Nephron (organoid): ENCODE measurements around the gene MCEMP1.

Experiments used
- H3K27ac Mint-ChIP-seq, 3 experiments: 2 replicates each; pipeline ENCODE4 v1.8.0; 2020; ENCODE audit warnings: mixed read lengths in 3 of 3, mild to moderate bottlenecking in 2 of 3, moderate library complexity in 1 of 3
- H3K27me3 Mint-ChIP-seq: 2 replicates; pipeline ENCODE4 v1.8.0; 2021; ENCODE audit warnings: low read depth, mild to moderate bottlenecking, moderate library complexity, mixed read lengths
- H3K36me3 Mint-ChIP-seq: 2 replicates; pipeline ENCODE4 v1.8.0; 2020; ENCODE audit warnings: low read depth, mixed read lengths
- H3K4me1 Mint-ChIP-seq: 2 replicates; pipeline ENCODE4 v1.8.0; 2020; ENCODE audit warnings: mixed read lengths
- H3K4me3 Mint-ChIP-seq, 3 experiments: 2 replicates each; pipeline ENCODE4 v1.8.0; 2020; ENCODE audit warnings: mild to moderate bottlenecking in 3 of 3, mixed read lengths in 3 of 3, moderate library complexity in 2 of 3
- H3K9me3 Mint-ChIP-seq: 2 replicates; pipeline ENCODE4 v1.8.0; 2020; ENCODE audit warnings: mixed read lengths
- TF ChIP-seq, protein P1 (sequence below), 3 experiments: fragments of 200-600 bp; sonication (generic); IDR thresholded peaks; one replicate each; pipeline ENCODE4 v1.5.0; 2021; ENCODE audit warnings: antibody characterized with exemption in 3 of 3; ENCODE audit not compliant: unreplicated experiment in 3 of 3

Gene MCEMP1

GRCh38 chr19:7632340-7633203 is 44.3 kb upstream of the MCEMP1 start:
- peaks cover 21% of the 10 kb centered on the region for H3K4me1 Mint-ChIP-seq
- peaks cover 27% of the 10 kb centered on the region for H3K27me3 Mint-ChIP-seq
- H3K27ac Mint-ChIP-seq = no peak overlapping the region
- peak overlapping the region in 2 of 3 experiments; percentile 6 to 37 for H3K4me3 Mint-ChIP-seq
- TF ChIP-seq, protein P1, sequence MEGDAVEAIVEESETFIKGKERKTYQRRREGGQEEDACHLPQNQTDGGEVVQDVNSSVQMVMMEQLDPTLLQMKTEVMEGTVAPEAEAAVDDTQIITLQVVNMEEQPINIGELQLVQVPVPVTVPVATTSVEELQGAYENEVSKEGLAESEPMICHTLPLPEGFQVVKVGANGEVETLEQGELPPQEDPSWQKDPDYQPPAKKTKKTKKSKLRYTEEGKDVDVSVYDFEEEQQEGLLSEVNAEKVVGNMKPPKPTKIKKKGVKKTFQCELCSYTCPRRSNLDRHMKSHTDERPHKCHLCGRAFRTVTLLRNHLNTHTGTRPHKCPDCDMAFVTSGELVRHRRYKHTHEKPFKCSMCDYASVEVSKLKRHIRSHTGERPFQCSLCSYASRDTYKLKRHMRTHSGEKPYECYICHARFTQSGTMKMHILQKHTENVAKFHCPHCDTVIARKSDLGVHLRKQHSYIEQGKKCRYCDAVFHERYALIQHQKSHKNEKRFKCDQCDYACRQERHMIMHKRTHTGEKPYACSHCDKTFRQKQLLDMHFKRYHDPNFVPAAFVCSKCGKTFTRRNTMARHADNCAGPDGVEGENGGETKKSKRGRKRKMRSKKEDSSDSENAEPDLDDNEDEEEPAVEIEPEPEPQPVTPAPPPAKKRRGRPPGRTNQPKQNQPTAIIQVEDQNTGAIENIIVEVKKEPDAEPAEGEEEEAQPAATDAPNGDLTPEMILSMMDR (IDR thresholded peaks at IDR 0.05; ENCODE audit: unreplicated experiment in 3 of 3) = no peak
- peaks cover 4% of the 10 kb centered on the region for H3K36me3 Mint-ChIP-seq
- H3K9me3 Mint-ChIP-seq = no peaks in the 10 kb centered on the region

- TF ChIP-seq, protein P1 (IDR thresholded peaks at IDR 0.05; ENCODE audit: unreplicated experiment in 3 of 3) = no peak
- Mint-ChIP-seq H3K4me3 (peak within 1 kb of the TSS; percentile 42 to 67 (median 56)), H3K4me1 (peaks cover 16% of the 10 kb centered on the region), H3K27me3 (peaks cover 33% of the 10 kb centered on the region), H3K9me3 (no peaks in the 10 kb centered on the region), H3K36me3 (peaks cover 4% of the 10 kb centered on the region), H3K27ac (no peak within 1 kb of the TSS)
Observed at GRCh38 chr19:7633698-7634097, 43.2 kb upstream of the MCEMP1 start, which contains the start of gene PCP2. Gene PCP2 (minus strand): TSS chr19:7633719. CDS start chr19:7633457, 262 bp downstream.

DNA sequence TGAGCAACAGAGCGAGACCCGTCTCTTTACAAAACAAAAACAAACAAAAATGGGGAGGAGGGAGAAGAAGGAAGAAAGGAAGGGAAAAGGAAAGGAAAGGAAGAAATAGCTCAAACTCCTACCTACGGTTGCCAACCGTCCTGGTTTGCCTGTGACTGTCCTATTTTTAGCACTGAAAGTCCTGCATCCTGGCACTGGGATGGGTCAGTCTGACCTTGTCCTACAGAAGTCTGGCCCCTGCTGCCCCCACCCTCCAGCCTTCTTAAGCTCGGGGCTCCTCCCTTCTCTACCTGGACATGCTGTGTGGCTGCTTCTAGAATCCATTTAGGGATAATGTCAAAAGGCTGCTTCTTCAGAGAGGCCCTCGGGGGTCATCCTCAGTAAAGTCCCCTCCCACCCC is 41.2 kb upstream of the MCEMP1 start:
- TF ChIP-seq, protein P1 (IDR thresholded peaks at IDR 0.05; ENCODE audit: unreplicated experiment in 3 of 3) = no peak
- Mint-ChIP-seq H3K36me3 (no peaks in the 10 kb centered on the region), H3K27ac (no peak overlapping the region), H3K4me1 (no peaks in the 10 kb centered on the region), H3K4me3 (peak overlapping the region; percentile 65 to 71 (median 71)), H3K27me3 (peaks cover 38% of the 10 kb centered on the region), H3K9me3 (no peaks in the 10 kb centered on the region)

DNA sequence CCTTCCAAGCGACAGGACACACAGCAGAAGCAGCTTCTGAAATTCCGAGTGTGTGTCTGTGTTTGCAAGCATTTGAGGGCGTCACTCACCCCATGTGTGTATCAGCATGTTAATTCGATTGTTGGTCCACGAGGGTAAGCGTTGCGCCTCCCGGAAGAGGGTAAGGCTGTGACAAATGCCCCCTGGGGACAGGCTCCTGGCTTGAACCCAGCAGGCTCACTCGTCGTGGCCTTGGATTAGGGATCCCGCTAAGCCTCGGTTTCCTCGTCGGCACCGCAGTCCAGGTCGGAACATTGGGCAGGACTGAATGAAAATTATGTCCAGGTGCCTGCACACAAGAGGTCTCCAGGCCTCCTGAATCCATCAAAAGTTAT is 40.6 kb upstream of the MCEMP1 start:
- Mint-ChIP-seq H3K9me3 (no peaks in the 10 kb centered on the region), H3K4me3 (peak overlapping the region; percentile 58 to 72 (median 71)), H3K27me3 (peaks cover 38% of the 10 kb centered on the region), H3K27ac (no peak overlapping the region), H3K36me3 (no peaks in the 10 kb centered on the region), H3K4me1 (no peaks in the 10 kb centered on the region)
- TF ChIP-seq, protein P1 (IDR thresholded peaks at IDR 0.05; ENCODE audit: unreplicated experiment in 3 of 3) = no peak

- TF ChIP-seq, protein P1 (IDR thresholded peaks at IDR 0.05; ENCODE audit: unreplicated experiment in 3 of 3) = no peak
- Mint-ChIP-seq H3K27me3 (peaks cover 38% of the 10 kb centered on the region), H3K9me3 (no peaks in the 10 kb centered on the region), H3K27ac (peak within 1 kb of the TSS in 1 of 3 experiments; percentile 14), H3K4me3 (peak within 1 kb of the TSS; percentile 65 to 72 (median 71)), H3K4me1 (no peaks in the 10 kb centered on the region), H3K36me3 (no peaks in the 10 kb centered on the region)
Observed at GRCh38 chr19:7636691-7637373, 40.1 kb upstream of the MCEMP1 start, which contains the start of gene STXBP2. Gene STXBP2 (plus strand): TSS chr19:7637110. CDS start chr19:7637150, 40 bp downstream.
